DMS53 treated with DMSO at 0.1 percent for 48 hours (cell line): ENCODE measurements around the gene ATP11C.

Source experiments
- DNase-seq: peaks from one replicate; lab custom pipeline; 2025; ENCODE audit not compliant: unreplicated experiment; lab: John Stamatoyannopoulos, UW

Gene ATP11C

DNA sequence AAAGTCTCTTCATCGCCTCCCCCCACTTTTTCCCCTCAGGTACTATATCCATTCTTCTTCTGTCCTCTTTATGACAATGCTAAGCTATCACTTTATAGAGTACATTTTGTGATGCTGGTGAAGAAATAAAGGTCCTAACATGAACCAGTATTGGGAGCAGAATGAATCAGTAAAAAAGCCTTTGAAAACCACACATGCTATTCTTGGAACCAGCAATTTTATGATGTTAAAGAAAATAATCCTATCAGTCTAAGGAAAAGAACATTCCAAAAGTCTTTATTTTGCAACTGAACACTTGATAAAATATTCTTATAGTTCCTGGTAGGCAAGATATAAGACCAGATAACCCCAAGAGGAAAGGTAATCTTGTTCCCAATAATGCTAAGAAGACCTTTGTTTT, 117.1 kb downstream of the ATP11C start:
- DNase-seq = no peak

DNA sequence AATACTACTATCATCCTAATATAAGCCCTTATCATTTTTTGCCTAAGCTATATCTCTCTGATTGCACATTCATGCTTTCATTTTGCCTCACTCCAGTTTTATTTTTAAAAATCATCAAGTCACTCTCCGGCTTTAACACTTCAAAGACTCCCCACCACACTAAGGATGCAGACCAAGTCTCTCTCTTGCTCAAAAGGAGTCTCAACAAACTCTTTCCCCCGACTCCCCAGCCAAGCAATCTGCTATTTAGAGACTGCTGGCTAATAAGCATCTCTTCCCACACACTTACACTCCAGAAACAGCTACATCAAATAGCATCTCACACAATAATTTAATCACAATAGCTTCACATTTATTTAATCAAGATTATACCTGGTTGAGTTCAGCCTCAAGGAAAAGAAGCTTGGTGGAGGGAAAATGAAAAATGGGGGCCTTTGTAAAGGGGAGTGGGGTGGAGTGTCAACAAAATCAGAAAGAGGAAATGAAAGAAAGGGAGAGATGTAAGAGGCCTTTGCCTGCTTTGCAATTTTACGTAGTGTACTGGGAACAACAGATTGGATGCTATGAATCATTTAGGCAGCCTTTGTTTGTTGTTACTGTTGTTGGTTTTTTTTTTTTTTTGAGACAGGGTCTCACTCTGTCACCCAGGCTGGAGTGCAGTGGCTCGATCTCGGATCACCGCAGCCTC, 120.8 kb downstream of the ATP11C start:
- DNase-seq = no peak

DNA sequence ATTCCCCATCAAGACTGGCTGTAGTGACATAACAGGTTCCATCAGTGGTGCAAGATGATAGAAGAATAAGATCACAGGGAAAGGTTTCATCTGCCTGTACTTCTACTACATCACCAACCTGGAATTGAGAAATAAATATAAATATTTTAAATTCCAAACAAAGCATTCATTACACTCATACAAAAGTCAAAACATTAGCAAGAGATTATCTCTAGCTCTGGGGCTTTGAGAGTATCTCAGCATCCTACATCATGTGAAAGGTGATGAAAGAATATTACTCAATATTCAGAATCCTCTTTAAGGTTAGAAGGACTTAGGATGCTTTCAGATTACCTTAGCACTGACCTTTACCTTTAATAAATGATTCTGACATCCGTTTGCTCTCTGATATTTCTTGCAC, 128.4 kb downstream of the ATP11C start:
- DNase-seq = no peak

DNA sequence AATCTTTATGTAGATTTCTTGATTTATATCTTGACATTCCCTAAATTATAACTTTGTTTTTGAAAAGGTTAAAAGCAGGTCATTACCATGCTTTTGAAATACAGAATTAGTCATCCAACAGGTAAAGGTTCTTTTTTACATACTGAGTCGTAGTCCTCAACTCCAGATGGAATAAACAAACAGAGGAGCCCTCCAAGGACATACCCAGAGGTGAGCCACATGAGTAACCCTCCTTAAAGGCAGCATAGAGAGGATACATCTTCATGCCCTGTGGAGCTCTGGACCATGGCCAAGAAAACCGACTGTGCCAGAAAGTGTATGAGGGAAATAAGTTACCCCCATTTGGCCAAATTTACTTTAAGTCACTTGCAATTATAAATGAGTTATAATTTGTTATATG, 129.6 kb downstream of the ATP11C start:
- DNase-seq = no peak

DNA sequence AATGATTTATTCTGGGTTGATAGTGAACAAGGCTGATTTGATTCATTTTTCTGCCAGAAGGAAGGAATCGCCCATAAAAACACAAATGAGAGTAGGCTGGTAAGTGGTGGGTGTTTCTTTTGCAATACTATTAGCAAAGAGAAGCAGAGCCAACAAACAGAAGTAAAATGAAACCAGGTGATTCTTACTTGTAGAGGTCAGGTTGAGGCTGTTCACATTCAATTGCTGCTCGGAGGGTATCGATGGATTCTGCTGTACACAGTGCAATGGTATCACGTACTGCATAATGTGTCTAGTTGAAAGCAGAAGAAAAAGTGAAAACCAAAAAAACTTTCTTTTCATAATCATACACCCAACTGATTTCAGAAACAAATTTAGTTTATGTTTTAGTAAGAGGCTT, 130.8 kb downstream of the ATP11C start:
- no peak for DNase-seq

DNA sequence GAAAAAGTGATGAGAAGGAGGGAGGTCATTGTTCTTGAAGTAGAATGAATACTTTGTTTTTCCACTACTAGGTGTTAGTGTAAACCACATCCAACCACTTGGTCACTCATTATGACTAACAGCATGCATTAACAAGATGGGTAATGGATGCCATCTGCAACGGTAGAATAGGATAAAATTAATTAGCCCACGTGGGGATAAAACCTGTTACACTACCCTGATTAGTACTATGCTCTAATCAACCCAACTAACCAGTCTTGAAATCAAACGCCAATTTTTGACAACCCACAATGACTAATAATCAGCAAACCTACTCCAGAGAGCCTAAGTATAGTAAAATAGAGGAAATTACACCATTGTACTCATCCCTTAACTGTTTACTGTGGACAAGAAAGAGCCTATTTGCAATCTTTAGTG, 131.4 kb downstream of the ATP11C start:
- DNase-seq = no peak

DNA sequence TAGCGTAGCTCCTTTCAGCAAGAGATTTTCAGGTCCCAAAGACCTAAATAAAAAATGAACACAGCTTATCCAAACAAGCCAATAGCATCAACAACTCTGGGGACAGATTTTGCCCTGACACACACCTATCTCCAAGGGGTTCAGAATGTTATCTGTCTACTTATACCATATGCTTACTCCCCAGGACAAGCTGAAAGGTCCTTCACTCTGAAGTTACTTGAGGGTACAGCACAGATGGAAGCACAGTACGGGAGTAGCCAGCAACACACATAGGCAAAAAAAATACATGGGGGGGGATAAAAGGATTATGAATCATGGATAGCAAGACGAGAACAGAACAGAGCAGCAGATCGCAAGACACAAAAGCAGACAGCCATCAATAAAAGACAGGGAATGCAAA, 134.2 kb downstream of the ATP11C start:
- no peak for DNase-seq

DNA sequence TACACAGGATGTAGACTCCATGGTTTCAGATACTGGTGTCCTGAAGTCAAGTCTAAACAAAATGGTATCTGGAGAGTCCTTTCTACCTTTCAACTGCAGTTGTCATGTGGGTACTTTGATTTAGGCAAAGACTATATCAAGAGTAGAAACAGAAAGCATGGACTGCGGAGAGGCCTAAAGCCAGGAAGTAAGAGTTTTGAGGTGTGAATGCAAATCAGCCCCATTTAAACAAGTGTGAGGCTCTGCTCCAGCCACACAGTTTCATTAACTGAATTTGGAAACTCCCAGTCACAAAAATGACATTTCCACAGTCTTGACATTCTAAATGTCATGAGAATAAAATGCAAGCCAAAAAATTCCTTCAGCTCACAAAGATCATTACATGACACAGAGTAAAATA, 137.7 kb downstream of the ATP11C start:
- DNase-seq = no peak

DNA sequence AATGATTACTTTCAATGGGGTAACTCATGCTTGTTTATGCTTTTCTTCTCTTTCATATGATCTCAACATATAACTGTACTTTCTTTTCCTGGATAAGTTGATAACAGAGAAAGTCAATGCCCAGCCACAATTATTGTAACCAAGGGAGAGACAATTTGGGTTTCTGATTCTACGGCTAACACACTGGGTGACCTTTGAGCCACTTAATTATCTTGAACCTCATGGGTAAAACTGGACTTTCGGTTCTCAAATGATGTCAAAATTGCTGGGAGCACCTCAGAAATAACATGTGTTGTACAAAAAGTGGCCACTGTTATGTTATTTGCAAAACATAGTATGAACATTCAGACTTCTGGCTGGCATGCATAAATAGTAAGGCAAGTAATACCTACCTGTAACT, 145.3 kb downstream of the ATP11C start:
- DNase-seq = no peak

DNA sequence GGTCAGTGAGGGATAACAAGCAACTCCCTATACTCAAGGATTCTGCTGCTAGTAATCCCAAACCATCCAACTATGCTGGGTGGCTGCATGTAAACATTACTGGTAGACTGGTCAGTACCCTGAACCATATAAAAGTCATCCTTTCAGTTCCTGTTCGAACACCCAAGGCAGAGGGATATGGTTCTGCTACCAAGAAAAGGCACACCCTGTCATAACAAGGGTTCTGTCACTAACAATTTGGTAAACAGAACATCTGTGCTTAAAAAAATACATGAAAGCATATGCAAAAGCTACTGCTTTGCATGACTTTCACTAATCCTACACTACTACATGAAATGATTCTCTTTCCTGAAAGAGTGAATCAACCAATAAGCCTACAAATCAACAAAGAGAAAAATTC, 148.0 kb downstream of the ATP11C start:
- DNase-seq = no peak

DNA sequence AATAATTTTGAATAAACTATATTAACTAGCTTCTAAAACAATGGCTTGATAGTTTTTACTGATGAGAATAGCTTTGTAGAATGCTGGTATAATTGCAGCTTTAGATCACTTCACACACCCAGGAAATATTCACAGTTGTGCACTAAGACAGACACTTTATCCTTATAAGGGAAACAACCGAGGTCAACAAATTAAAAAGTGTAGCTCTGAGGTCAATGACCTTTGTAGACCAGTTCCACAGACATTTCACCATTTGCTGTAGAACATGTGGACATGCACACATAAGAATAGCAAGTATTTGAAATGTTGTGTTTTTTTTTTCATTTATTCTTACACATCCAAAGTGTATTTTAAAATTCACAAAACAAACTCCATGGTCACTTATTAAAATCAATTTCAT, 148.9 kb downstream of the ATP11C start:
- no peak for DNase-seq

DNA sequence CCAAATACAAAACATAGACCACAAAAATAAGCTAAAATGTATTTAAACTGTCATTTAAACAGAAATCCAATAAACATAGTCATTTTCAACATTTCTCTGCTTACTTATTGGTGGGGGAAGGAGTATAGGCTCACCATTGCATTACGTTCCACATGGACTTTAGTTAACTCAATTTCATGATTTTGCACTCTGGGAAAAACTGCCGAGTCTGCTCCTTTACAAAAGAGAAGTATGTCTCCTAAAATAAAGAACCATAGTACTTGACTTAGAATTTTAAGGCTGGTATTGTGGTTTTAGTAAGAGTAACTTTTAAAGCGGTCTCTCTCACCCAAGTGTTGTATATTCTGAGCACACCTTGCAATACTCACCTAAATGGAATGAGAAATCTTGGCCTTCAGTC, 149.8 kb downstream of the ATP11C start:
- no peak for DNase-seq

DNA sequence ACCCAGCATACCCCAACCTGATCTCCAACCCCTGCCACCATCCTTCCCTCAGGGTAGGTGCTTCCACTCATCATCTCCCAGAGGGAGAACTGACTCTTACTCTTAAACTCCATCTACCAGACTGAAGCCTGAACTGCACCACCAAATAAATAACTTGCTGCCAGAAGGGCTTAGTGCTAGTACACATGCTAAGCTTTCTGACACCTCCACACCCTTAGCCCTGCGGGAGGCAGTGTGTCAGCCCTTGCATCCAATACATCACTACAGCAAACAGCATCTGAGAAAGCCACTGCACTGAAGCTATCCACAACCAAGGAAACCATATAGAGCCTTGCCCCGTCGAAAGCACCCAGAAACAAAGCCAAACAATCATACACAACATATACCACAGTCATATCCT, 156.3 kb downstream of the ATP11C start:
- DNase-seq = no peak

DNA sequence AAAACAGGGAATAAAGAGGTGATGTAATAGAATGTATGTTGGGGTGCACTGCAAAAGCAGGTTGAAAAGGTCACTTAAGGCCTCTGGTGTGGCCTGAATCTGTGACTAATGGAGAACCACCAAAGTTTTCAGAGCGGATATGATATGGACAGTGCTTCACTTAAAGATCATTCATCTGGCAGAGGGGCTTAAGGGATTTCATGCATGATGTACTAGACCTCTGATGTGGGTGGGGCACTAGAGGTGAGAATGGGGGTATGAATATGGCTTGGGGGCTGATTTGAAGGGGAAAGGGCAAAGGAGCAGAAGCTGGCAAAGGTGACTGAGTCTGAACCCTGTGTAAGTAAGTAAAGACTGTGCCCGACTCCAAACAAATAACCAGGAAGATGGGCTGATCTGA, 162.5 kb downstream of the ATP11C start:
- DNase-seq = no peak

DNA sequence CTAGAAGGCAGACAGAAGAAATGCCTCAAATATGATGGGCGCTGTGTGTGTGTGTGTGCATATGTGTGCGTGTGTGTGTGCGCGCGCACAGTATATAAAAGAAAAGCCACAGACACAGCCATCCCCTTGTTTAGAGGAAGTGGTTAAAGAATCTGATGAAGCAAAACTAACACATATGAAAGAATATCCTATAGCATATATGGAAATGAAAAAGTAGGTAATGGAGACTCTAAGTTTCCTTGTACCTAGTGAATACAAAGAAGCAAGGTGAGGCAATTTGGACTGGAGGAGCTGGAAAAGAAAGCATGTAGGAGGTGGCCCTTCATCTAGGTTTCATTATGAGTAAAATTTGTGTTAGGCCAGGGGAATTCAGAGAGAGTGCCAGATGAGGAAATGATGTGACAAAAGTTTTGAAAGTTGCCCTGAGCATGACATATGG, 166.3 kb downstream of the ATP11C start:
- DNase-seq = no peak

DNA sequence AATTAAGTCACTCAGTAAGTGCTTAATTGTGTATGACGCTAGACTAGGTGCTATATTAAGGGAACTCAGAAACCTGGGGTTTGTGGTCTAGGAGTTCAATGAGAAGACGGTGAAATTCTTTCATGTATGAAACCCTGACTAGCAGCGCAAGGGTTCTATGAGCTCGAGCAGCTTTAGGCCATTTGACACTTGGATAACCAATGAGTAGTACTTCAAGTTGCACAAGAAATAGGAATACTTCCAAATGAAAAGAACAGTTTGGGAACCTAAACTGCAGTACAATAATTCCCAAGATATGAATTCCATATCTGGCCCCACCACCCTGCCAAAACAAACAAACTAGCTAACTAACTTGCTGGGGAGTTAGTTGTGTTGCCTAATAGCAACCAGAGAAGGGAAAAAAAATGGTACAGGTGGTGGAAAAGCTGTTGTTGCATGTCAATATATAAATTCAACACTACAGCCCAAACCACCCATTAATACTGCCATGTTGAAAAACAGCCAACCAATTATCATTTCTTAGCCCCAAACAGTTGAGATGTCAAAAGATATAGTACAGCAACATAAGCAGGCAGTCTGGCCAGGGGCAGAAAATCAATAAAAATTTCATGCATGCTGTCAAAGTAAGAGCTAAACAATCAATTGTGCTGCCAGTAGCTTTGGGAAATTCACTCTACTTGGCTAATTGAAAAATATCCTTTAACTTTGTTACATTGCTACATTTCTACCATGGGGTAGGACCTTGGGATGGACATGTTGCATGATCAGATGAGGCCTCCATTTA, 170.3 kb downstream of the ATP11C start:
- no peak for DNase-seq

DNA sequence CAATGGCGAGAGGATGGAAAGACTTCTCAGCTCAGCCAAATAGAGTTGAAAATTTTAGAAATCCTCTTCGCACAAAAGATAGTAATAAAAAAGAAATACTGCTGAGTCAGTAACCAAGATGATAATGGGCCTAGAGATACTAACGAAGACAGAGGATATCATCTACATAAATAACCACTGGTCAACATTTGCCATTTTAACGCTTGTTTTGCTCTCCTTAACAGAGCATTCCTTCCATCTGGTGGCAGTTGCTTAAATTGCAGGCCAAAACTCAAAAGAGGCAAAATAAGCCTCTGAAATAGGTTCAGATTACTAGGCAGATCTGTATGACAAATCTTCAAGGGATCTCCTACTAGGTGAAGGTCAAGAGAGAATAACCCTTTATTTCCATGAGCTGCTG, 173.2 kb downstream of the ATP11C start:
- DNase-seq = no peak

DNA sequence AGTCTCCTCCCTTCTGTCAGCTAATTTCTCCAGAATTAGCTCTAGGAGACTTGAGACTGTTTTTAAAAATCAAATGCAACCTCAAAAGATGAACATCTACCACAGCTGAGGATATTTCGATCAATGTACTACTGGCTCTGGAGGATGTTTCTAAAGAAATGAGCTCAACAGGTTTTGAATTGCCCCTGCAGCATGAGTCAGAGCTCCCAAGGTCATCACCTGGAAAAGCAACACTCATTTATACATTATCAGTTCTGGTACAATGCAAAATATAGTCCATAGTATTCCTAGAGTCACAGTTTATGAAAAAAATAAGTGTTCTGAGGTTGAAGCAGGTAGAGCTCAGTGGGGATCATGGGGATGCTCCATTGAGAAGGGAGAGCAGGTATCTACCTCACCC, 174.0 kb downstream of the ATP11C start:
- DNase-seq = no peak

DNA sequence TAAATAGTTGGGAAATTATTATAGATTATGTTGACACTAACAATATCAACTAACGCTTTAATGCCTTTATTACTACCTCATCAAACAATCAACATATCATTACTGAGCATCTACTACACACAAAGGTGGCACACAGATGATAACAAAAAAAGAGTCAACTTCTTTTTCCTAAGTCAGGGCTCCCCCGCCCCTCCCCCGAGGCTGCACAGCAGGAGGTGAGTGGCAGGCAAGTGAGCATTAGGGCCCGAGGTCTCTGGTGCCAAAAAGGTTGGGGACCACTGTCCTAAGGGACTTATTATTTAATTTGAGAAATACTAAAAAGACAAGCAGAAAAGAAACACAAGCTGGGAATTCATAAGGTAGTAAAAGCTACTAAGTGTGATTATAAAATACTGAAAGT, 174.6 kb downstream of the ATP11C start:
- DNase-seq = no peak

DNA sequence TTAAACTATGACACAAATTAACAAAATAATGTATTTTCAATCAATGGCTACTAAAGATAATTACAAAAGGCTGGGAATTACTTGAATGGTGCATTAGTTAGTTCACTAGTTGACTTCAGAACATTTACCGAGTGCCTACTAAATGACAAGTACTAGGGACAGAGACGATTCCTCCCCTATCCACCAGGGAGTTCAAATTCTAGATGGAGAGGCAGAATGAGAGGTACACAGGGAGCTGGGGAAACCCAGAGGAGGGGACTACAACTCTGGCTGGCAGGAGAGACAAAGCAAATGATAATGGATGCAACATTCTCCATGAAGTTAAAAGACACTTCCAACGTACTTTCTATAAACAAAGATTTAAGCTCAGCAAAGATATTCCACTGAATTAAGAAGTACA, 181.8 kb downstream of the ATP11C start:
- no peak for DNase-seq

DNA sequence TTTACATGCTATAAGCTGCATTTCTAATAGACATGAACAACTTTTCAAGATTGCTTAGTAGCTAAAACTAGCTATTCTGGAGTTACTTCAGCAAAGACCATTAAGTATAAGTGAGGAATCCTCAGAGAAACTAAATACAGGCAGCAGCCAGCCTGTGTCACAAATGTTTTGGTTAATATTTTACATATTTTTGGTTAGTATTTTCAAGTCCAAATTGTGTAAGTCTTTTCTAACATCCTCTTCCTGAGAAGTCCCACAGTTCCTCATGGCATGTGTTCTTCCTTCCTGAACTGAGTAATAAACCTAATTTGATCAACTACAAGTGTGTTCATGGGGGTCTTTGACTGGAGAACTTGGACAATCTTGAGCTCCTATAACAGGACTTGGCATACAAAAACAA, 182.5 kb downstream of the ATP11C start:
- no peak for DNase-seq

DNA sequence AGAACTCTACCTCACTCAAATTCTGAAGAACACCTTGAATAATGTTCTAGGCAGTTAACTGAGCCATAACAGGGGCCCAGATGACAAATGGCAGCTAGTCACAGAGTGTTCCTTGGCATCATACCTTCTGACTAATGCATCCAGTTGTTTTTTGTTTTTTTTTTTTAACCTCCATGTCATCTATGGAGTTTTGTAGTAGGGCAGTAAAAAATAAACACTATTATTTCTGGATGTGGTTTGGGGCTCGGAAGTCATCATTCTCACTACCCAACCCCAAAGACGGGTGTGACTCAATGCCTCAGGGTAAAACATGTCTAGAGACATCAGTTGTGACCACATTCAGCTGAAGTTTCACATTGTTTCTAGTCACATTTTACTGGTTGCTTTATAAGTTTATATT, 193.7 kb downstream of the ATP11C start:
- DNase-seq = no peak

DNA sequence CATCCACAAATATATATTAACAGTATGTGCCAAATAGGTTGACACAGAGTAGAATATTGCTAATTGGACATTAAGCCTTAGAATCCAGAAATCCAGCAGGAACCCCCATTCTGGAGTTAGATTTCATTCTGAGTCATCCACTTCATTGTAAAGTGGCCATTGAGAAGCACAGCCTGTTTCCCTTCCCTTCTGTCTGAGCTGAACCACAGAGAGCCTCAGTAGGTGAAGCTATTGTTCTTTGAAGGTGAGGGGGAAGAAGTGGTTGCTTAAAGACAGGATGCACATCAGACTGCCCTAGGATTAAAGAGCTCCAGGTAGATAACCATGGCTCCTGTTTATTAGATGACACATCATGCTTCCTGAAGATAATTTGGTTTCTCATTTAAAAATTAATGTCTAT, 194.3 kb downstream of the ATP11C start:
- peak; percentile 95 for DNase-seq
